Ammon's horn (tissue), 1 donor: ENCODE data around the gene RRP9.

Experiments
- DNase-seq: peaks from one replicate; pipeline ENCODE4 v3.0.0-alpha.2; 2016; ENCODE audit warnings: low spot score

Gene RRP9

GRCh38 chr3:51970606-51971300 is 29.0 kb upstream of the RRP9 start:
- DNase-seq = no peak

- no peak for DNase-seq
Observed at GRCh38 chr3:51969841-51970240, 28.1 kb upstream of the RRP9 start.

- DNase-seq = no peak
Observed at GRCh38 chr3:51968883-51969678, 27.4 kb upstream of the RRP9 start.

- no peak for DNase-seq
Observed at GRCh38 chr3:51968170-51968775, 26.6 kb upstream of the RRP9 start.

- peak; percentile 89 for DNase-seq
Observed at GRCh38 chr3:51967384-51968169, 25.9 kb upstream of the RRP9 start, which contains the start of gene PCBP4. PCBP4 (minus strand) TSS chr3:51967454; CDS start chr3:51961240, 6,214 bp downstream.

- no peak for DNase-seq
Observed at GRCh38 chr3:51966922-51967383, 25.2 kb upstream of the RRP9 start.

GRCh38 chr3:51966486-51966885 is 24.8 kb upstream of the RRP9 start:
- no peak for DNase-seq

GRCh38 chr3:51966016-51966415 is 24.3 kb upstream of the RRP9 start:
- DNase-seq = peak; percentile 95

- DNase-seq = no peak
Observed at GRCh38 chr3:51964521-51964920, 22.8 kb upstream of the RRP9 start.

- peak; percentile 70 for DNase-seq
Observed at GRCh38 chr3:51963951-51964451, 22.3 kb upstream of the RRP9 start.

- no peak for DNase-seq
Observed at GRCh38 chr3:51962854-51963530, 21.3 kb upstream of the RRP9 start.

GRCh38 chr3:51961602-51962569 is 20.2 kb upstream of the RRP9 start:
- no peak for DNase-seq

GRCh38 chr3:51961011-51961410 is 19.3 kb upstream of the RRP9 start:
- DNase-seq = no peak

- no peak for DNase-seq
Observed at GRCh38 chr3:51960386-51960785, 18.7 kb upstream of the RRP9 start.

- no peak for DNase-seq
Observed at GRCh38 chr3:51959651-51960050, 17.9 kb upstream of the RRP9 start.

- DNase-seq = no peak
Observed at GRCh38 chr3:51958603-51959521, 17.2 kb upstream of the RRP9 start.

- DNase-seq = no peak
Observed at GRCh38 chr3:51957520-51958205, 16.0 kb upstream of the RRP9 start.
